NB4 (cell line): Measurements from ENCODE around the gene CAMSAP3.

Experiments used
- POLR2A ChIP-seq: IDR thresholded peaks from 2 replicates; pipeline ENCODE4 v1.6.1; 2011; ENCODE audit warnings: mild to moderate bottlenecking; ENCODE audit not compliant: insufficient read length; ENCODE audit errors: extremely low read depth
- TF ChIP-seq, protein P1 (sequence below): IDR thresholded peaks from one replicate; pipeline ENCODE4 v1.5.1; 2012; ENCODE audit warnings: low read depth, low read length
- TF ChIP-seq, protein P2 (sequence below): IDR thresholded peaks from 2 replicates; pipeline ENCODE4 v1.6.1; 2011; ENCODE audit warnings: low read depth, low read length

DNA sequence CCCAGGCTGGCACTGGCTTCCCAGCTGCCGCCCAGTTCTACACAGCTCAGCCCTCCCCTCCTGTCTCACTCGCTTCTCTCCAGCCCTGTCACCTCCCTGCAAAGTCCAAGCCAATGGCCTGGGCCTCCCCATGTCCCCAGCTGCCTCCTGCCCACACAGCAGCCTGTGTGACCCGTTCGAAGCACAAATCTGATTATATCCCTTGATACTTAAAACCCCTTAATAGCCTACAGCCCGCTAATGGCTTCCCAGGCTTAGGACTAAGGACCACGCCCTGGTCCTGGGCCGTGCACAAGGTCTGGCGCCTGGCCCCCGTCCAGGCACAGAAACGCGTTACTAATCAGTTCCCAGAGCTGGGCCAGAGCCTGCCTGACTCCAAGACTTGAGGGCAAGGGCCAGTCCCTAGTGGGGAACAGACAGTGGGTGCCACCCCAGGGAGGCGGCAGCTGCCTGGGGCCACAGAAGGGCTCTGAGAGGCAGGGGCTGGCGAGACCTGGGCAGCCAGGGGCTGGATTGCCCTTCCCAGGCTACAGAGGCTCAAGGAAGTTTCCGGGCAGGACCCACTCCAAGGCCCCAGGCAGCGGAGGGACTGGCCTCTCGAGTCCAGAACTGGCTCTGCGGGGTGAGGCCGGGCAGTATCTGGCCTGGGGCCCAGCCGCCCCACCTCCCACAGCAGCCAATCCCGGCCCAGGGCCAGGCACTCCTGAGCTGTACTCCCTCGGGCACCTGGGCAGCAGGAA is 23.3 kb downstream of the CAMSAP3 start:
- TF ChIP-seq, protein P1, sequence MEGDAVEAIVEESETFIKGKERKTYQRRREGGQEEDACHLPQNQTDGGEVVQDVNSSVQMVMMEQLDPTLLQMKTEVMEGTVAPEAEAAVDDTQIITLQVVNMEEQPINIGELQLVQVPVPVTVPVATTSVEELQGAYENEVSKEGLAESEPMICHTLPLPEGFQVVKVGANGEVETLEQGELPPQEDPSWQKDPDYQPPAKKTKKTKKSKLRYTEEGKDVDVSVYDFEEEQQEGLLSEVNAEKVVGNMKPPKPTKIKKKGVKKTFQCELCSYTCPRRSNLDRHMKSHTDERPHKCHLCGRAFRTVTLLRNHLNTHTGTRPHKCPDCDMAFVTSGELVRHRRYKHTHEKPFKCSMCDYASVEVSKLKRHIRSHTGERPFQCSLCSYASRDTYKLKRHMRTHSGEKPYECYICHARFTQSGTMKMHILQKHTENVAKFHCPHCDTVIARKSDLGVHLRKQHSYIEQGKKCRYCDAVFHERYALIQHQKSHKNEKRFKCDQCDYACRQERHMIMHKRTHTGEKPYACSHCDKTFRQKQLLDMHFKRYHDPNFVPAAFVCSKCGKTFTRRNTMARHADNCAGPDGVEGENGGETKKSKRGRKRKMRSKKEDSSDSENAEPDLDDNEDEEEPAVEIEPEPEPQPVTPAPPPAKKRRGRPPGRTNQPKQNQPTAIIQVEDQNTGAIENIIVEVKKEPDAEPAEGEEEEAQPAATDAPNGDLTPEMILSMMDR: no peak
- TF ChIP-seq POLR2A: no peak
- TF ChIP-seq, protein P2, sequence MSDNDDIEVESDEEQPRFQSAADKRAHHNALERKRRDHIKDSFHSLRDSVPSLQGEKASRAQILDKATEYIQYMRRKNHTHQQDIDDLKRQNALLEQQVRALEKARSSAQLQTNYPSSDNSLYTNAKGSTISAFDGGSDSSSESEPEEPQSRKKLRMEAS: no peak
